ENCODE data around the gene RFX8.

GRCh38 chr2:101478181-101479001 lies 3.5 kb upstream of the RFX8 start:
- TF ChIP-seq POLR2AphosphoS5 (IDR thresholded peaks at IDR 0.05; ENCODE audit: insufficient read depth, low read depth, low read length) (no peak), POLR2A (IDR thresholded peaks at IDR 0.05; ENCODE audit: low read depth, low read length) (no peak), EZH2 (IDR thresholded peaks at IDR 0.05; ENCODE audit: borderline replicate concordance, low read depth, low read length, severe bottlenecking) (no peak), MYC (IDR thresholded peaks at IDR 0.05; ENCODE audit: low read depth, low read length) (no peak), MAX (IDR thresholded peaks at IDR 0.05; ENCODE audit: insufficient read depth, insufficient read length) (no peak), JUN (IDR thresholded peaks at IDR 0.05; ENCODE audit: borderline replicate concordance, insufficient read depth, insufficient read length, low read depth) (no peak)
- TF ChIP-seq, protein P1, sequence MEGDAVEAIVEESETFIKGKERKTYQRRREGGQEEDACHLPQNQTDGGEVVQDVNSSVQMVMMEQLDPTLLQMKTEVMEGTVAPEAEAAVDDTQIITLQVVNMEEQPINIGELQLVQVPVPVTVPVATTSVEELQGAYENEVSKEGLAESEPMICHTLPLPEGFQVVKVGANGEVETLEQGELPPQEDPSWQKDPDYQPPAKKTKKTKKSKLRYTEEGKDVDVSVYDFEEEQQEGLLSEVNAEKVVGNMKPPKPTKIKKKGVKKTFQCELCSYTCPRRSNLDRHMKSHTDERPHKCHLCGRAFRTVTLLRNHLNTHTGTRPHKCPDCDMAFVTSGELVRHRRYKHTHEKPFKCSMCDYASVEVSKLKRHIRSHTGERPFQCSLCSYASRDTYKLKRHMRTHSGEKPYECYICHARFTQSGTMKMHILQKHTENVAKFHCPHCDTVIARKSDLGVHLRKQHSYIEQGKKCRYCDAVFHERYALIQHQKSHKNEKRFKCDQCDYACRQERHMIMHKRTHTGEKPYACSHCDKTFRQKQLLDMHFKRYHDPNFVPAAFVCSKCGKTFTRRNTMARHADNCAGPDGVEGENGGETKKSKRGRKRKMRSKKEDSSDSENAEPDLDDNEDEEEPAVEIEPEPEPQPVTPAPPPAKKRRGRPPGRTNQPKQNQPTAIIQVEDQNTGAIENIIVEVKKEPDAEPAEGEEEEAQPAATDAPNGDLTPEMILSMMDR (IDR thresholded peaks at IDR 0.05; ENCODE audit: extremely low read depth in 1 of 2, insufficient read depth in 1 of 2, low read depth in 1 of 2, low read length in 2 of 2): no peak

Measured in endothelial cell of umbilical vein (primary cell).